Measurements from ENCODE around the gene UTY.

UTY gene

DNA sequence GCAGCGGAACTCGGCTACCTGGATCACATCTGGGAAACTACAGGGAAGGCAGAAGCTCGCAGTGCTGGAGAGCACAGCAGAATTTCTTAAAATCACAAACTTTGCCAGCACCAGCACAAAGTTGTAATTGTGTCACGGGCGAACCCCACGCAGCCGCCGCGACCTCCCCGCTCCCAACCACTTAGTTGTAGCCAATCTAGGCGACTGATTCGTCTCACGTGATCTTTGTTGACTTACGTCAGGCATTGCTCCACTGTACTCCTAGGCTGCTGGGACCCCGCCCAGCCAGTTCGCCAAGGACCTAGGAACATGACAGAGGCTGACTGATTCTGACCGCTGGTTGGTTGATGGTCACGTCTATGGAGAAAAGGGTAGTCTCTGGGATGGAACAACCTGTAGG, at the start of gene UTY:
UTY (minus strand) TSS at position 206 of the 400 bp plus-strand sequence. CDS start 368 bp downstream, outside the sequence.
- peak; percentile 54 for DNase-seq (ENCODE audit: low read depth)

DNA sequence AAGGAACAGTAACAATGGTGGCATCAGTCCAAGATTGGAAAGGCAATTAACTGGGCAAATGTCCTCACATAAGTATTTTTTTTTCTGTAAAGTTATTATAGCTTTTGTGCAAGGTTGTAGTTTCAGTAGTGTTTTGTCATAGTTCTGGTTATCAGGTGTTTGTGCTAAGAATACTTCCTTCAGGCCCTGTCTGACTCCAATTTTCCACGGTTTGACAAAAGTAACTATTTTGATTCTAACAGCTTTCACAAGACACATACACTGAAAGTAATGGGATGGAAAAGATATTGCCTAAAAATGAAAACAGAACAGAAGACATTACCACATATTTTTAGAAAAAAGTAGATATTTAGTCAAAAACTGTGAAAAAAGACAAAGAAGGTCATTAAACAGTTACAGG, 40.6 kb upstream of the UTY start:
- no peak for DNase-seq (ENCODE audit: low read depth)

GRCh38 chrY:13501215-13501614, 21.4 kb upstream of the UTY start:
- DNase-seq (ENCODE audit: low read depth) = no peak

GRCh38 chrY:13493737-13494136, 13.9 kb upstream of the UTY start:
- DNase-seq (ENCODE audit: low read depth) = no peak

- no peak for DNase-seq (ENCODE audit: low read depth)
Observed at GRCh38 chrY:13492408-13492807, 12.6 kb upstream of the UTY start.

DNA sequence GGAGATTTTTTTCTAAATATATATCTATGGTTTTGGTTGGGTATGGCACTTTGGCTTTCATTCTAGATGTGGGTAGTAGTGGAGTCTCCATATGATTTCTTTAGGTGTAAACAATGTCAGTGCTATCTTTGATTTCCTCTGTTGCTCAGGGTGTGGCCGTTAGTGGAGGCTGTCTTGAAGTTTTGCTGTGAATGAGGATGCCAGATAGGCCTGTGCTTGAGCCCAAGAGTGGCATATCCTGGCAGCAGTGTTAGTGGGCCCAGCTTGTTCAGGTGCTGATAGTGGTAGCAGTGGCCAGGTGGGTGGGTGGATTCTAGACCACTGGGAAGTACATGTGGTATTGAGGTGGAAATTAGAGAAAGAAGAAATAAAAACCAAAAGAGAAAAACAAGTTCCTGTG, 8.9 kb upstream of the UTY start:
- DNase-seq (ENCODE audit: low read depth) = no peak

- DNase-seq (ENCODE audit: low read depth) = peak; percentile 19
Observed at GRCh38 chrY:13479121-13479711, 617 bp downstream of the UTY start.

GRCh38 chrY:13478126-13478785, 1.6 kb downstream of the UTY start:
- DNase-seq (ENCODE audit: low read depth) = peak; percentile 26

DNA sequence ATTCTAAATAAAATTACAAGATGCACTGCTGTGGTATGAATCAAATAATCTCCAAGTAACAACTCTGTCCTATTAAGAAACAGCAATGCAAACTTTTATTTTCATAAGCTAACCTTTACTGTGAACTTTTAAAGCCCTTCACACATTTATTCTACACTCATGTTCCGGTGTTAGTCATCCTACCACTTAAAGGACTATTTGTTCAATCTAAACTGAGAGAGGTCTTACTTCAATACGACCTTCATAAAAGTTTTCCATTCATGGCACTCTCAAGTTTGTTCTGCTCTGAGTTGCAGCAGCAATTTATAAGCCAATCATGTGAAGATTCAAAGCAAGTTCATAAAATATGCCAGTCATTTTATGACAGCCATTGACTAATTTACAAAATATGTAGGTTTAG, 4.8 kb downstream of the UTY start:
- DNase-seq (ENCODE audit: low read depth) = no peak

GRCh38 chrY:13451572-13451971, 28.3 kb downstream of the UTY start:
- DNase-seq (ENCODE audit: low read depth) = no peak

DNA sequence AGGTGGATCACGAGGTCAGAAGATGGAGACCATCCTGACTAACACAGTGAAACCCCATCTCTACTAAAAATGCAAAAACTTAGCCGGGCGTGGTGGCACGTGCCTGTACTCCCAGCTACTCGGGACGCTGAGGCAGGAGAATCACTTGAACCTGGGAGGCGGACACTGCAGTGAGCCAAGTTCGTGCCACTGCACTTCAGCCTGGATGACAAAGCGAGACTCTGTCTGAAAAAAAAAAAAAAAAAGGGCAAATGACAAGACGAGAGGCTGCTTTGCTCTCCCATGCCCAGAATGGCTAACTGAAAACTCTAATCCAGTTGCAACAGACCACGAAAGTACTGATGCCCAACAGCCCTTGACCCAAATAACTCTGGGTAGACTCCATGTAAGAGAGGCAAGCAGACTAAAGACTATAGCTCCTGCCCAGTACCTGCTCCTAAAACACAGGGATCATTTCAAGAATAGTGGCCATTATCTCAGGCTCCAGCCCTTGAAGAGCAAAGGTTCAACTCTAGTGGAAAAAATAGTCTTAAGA, 29.2 kb downstream of the UTY start:
- DNase-seq (ENCODE audit: low read depth) = no peak

- DNase-seq (ENCODE audit: low read depth) = no peak
Observed at GRCh38 chrY:13445566-13445965, 34.3 kb downstream of the UTY start.

DNA sequence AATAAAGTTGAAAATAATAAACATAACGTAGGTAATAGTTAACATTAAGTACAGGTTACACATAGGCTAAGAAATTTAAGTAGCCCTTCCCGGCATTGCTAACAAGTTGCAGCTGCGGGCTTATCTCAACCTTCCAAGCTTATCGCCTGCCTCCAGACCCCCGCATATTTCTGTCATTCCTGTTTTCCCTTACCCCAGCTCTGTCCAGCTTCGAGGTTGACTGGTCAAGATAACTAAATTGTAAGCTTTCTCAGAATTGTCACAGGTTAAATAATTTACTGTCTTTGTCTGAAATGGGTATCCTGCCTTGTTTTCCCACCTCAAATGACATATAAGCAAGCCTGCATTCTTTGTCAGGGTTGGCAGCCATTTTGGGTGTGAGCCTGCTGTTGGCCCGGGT, 36.7 kb downstream of the UTY start:
- DNase-seq (ENCODE audit: low read depth) = no peak

GRCh38 chrY:13440811-13441210, 39.0 kb downstream of the UTY start:
- DNase-seq (ENCODE audit: low read depth) = no peak

DNA sequence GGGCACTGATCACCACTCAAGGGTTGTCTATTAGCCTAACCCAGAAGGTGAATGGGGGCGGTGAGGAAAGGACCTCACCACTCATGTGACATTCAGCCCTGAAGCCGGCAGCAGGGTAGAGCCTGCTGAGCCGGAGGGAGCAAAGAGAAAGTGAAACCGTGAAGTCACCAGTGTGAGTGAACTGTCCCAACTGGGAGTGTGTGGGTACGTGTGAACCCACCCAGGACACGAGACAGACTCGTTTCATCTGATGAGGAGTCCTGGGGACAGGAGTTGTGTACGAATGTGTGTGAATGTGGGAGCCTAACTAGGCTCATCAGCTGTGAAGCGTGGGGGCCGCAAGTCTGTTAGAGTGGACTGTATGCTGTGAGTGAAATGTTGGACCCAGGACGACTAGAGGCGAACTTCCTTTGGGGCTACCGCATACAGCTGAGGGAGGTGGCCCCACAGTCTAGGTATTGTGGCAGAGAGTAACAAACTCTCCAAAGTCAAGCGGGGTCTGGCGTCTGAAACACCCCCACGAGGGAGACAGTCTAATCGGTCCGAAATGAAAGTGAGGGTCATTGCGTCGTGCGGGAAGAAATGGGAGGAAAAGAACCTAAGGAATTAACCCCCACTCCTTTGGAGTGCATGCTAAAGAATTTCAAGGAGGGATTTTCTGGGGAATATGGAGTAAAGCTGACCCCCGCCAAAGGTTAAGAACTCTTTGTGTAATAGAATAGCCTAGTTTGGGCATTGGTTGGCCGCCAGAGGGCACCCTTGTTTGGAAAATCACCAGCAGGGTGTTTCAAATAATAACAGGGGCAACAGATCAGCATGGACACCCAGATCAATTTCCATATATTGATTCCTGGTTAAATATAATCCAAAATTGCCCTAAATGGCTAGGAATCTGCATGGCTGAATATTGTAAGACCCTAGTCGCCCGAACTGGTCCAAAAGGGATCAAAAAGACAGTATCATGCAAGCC, 43.6 kb downstream of the UTY start:
- DNase-seq (ENCODE audit: low read depth) = no peak

DNA sequence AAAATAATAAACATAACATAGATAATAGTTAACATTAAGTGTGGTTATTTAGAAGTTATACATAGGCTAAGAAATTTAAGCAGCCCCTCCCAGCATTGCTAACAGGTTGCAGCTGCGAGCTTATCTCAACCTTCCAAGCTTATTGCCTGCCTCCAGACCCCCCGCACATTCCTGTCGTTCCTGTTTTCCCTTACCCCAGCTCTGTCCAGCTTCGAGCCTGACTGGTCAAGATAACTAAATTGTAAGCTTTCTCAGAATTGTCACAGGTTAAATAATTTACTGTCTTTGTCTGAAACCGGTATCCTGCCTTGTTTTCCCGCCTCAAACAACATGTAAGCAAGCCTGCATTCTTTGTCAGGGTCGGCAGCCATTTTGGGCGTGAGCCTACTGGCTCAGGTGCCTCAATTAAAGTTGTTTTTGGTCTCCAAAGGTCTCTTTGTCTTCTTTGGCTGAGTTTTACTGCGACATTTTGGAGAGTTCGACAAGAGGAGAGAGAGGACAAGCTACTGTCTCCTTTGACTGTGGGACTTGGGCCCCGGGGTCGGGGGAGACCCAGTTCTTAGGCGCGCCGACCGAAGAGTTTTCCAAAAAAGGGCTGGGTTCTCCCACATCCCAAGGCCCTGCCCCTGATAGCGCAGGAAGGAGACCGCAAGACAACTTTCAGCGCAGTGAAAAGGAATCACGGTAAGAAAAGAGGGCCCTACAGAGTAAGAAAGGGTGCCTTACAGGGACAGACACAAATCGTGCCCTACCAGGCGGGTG, 44.4 kb downstream of the UTY start:
- DNase-seq (ENCODE audit: low read depth) = no peak

DNA sequence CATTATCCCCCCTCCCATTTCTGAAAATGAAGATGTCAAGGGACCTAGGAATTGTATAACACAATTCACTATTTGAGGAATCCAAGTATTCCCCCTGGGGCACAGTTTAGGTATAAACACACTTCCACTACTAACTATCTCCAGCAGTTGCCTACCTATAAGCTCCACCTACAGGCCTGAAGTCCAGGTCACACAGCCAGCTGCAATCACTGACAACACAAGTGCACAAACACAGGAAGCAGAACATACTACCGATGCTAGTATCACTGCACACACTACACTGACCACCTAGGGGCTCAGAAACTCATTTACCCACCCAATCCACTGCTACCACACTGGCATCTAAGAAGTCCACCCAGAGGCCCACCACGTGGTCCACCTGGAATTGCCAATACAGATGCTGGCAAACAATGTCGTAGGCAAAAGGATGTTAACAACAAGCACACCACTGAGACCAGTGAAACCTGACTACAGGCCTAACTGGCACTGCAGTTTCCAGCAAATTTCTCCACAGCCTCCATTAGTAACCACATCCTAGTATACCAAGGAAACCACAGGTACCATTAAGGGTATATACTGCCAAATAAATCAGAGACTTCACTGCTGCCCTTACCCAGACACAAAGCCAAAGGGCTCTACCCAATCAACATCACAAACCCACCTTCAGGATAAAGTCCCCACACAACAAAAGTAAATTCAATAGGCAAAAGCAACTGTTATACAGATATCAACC, 47.4 kb downstream of the UTY start:
- no peak for DNase-seq (ENCODE audit: low read depth)

GRCh38 chrY:13429551-13429950, 50.3 kb downstream of the UTY start:
- peak; percentile 9 for DNase-seq (ENCODE audit: low read depth)

DNA sequence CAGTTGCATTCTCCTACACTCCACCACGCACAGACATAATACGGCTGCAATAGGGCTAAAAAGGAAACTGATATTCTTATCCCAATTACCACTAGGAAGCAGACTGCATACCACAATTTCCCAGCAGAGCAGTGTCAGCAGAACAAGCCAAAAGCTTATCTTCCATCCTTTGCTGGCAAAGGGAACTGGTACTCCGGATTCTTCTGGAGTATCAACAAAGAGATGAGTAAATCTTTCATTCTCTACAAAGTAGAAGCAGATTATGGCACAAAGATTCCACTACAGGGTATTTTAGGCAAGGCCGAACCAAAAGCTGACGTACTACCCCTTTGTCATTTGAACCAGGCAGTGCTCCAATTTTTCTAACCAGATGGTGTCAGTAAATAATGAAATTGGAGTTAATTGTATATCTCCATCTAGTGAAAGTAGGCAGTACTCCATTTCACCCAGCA, 56.5 kb downstream of the UTY start:
- DNase-seq (ENCODE audit: low read depth) = no peak

GRCh38 chrY:13416869-13417661, 62.8 kb downstream of the UTY start:
- DNase-seq (ENCODE audit: low read depth) = no peak

Measured in HS-5 (cell line).